ENCODE measurements around the gene OGDH.

OGDH gene

DNA sequence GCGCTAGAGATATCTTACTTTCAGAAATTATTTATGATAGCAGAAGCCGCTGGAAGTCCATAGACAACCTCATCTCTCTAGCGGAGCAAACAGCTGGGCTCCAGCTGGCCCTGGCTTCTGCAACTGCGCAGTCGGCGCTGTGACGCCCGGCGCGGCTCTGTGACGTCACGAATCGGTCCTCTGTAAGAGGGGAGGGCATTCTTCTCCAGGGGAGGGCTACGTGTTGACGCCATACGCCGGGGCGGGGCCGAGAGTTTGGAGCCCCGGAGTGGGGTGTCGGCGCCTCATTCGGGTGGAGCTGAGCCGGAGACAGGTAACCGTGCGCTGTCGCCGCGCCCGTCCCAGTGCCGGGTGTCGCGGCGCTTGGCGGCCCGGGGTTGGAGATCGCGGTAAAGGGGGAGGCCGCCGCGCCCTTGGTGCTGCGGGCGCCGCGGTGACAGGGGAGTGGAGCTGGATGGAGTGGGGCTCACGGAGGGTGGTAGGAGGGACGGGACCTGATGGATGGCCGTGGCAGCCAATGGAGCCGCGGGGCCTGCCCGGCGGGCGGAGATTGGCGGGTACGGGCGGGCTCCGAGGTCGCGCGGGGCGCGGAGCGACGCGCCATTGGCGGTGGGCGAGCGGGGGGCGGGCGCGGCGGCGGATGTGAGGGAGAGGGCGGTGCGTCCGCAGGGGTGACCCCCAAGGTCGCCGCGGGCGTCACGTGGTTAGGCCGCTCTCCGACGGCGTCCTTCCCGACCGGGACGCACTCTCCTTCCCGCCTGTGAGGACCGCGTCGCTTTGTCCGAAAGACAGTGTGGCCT lies at the start of gene OGDH:
OGDH (plus strand) TSS at position 287 of the 800 bp plus-strand sequence. CDS start 17,717 bp downstream, outside the sequence.
- Histone ChIP-seq H3K4me3 (ENCODE audit: low read length) (peak within 1 kb of the TSS; percentile 73), H3F3A (ENCODE audit: insufficient read depth, low read length) (peaks cover 18% of the 10 kb centered on the region), H3K79me2 (ENCODE audit: low read length) (peaks cover 47% of the 10 kb centered on the region), H3K4me2 (ENCODE audit: low read depth, low read length) (peak within 1 kb of the TSS; percentile 79), H3K9me3 (replicated peaks; ENCODE audit: insufficient read depth, low read length) (no peaks in the 10 kb centered on the region), H4K20me1 (ENCODE audit: insufficient read depth, low read length) (peaks cover 3% of the 10 kb centered on the region; the same call in 1 of the 2 replicates), H2AFZ (ENCODE audit: low read length) (peak within 1 kb of the TSS; percentile 75), H3K9me2 (replicated peaks; ENCODE audit: insufficient read depth, low read length) (no peaks in the 10 kb centered on the region), H3K9ac (ENCODE audit: low read length) (peak within 1 kb of the TSS; percentile 96), H3K27ac (ENCODE audit: low read length) (peak within 1 kb of the TSS; percentile 96), H3K4me1 (ENCODE audit: low read length) (no peaks in the 10 kb centered on the region), H3K36me3 (replicated peaks; ENCODE audit: insufficient read depth, low read length) (no peaks in the 10 kb centered on the region), H3K27me3 (replicated peaks; ENCODE audit: insufficient read depth, low read length) (no peaks in the 10 kb centered on the region)
- TF ChIP-seq EZH2phosphoT487 (IDR thresholded peaks at IDR 0.05; ENCODE audit: low read length) = no peak
- no peak for TF ChIP-seq EZH2 (optimal IDR thresholded peaks at IDR 0.05; ENCODE audit: low read depth, low read length)
- TF ChIP-seq, protein P1, sequence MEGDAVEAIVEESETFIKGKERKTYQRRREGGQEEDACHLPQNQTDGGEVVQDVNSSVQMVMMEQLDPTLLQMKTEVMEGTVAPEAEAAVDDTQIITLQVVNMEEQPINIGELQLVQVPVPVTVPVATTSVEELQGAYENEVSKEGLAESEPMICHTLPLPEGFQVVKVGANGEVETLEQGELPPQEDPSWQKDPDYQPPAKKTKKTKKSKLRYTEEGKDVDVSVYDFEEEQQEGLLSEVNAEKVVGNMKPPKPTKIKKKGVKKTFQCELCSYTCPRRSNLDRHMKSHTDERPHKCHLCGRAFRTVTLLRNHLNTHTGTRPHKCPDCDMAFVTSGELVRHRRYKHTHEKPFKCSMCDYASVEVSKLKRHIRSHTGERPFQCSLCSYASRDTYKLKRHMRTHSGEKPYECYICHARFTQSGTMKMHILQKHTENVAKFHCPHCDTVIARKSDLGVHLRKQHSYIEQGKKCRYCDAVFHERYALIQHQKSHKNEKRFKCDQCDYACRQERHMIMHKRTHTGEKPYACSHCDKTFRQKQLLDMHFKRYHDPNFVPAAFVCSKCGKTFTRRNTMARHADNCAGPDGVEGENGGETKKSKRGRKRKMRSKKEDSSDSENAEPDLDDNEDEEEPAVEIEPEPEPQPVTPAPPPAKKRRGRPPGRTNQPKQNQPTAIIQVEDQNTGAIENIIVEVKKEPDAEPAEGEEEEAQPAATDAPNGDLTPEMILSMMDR (IDR thresholded peaks at IDR 0.05; ENCODE audit: low read length) = no peak
- DNase-seq = peak; percentile 99

DNA sequence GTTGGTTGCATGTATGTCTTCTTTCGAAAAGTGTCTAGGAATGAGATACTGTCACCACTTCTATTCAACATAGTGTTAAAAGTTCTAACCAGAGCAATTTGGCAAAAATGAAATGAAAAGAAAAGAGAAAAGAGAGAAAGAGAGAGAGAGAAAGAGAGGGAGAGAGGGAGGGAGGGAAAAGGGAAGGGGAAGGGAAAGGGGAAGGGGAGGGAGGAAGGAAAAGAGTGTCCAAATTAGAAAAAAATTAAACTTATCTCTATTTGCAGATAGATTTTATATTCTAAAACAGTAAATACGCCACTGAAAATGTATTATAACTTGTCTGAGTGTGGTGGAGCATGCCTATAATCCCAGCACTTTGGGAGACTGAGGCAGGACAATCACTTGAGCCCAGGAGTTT lies 48.9 kb upstream of the OGDH start:
- Histone ChIP-seq H3K79me2 (ENCODE audit: low read length) (no peaks in the 10 kb centered on the region), H3K9me3 (replicated peaks; ENCODE audit: insufficient read depth, low read length) (no peaks in the 10 kb centered on the region), H3K4me1 (ENCODE audit: low read length) (no peaks in the 10 kb centered on the region), H3K9ac (ENCODE audit: low read length) (no peak overlapping the region), H3K27ac (ENCODE audit: low read length) (no peak overlapping the region), H3K4me2 (ENCODE audit: low read depth, low read length) (no peak overlapping the region), H3K27me3 (replicated peaks; ENCODE audit: insufficient read depth, low read length) (no peaks in the 10 kb centered on the region), H3K9me2 (replicated peaks; ENCODE audit: insufficient read depth, low read length) (no peaks in the 10 kb centered on the region), H4K20me1 (ENCODE audit: insufficient read depth, low read length) (no peaks in the 10 kb centered on the region), H3K4me3 (ENCODE audit: low read length) (no peak overlapping the region), H3K36me3 (replicated peaks; ENCODE audit: insufficient read depth, low read length) (no peaks in the 10 kb centered on the region), H3F3A (ENCODE audit: insufficient read depth, low read length) (no peaks in the 10 kb centered on the region), H2AFZ (ENCODE audit: low read length) (no peak overlapping the region)
- TF ChIP-seq, protein P1 (IDR thresholded peaks at IDR 0.05; ENCODE audit: low read length) = no peak
- no peak for TF ChIP-seq EZH2 (optimal IDR thresholded peaks at IDR 0.05; ENCODE audit: low read depth, low read length)
- no peak for DNase-seq

DNA sequence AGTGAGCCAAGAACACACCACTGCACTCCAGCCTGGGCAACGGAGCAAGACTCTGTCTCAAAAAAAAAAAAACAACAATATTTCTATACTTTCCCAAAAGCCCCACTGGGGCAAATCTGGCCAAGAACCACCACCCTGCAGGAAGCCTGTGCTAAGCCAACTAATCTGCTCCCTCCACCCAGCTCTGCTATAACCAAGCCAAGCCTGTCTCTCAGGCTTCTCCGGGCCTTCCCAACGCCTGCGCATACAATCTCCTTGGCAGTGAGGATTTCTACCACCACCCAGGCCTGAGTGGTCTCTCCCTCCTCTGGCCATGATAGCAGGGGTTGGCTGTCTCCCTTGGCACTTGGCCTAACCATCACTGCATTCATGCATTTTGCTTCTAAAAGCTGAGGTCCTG lies 46.9 kb upstream of the OGDH start:
- DNase-seq = no peak
- H3K27ac ChIP-seq (ENCODE audit: low read length) = no peak overlapping the region
- no peaks in the 10 kb centered on the region for H3K36me3 ChIP-seq (replicated peaks; ENCODE audit: insufficient read depth, low read length)
- TF ChIP-seq EZH2phosphoT487 (IDR thresholded peaks at IDR 0.05; ENCODE audit: low read length) = no peak
- TF ChIP-seq, protein P1 (IDR thresholded peaks at IDR 0.05; ENCODE audit: low read length) = no peak
- TF ChIP-seq EZH2 (optimal IDR thresholded peaks at IDR 0.05; ENCODE audit: low read depth, low read length) = no peak
- no peak overlapping the region for H2AFZ ChIP-seq (ENCODE audit: low read length)
- no peaks in the 10 kb centered on the region for H4K20me1 ChIP-seq (ENCODE audit: insufficient read depth, low read length)
- H3K9me3 ChIP-seq (replicated peaks; ENCODE audit: insufficient read depth, low read length) = no peaks in the 10 kb centered on the region
- H3K27me3 ChIP-seq (replicated peaks; ENCODE audit: insufficient read depth, low read length) = no peaks in the 10 kb centered on the region
- no peaks in the 10 kb centered on the region for H3K4me1 ChIP-seq (ENCODE audit: low read length)
- no peak overlapping the region for H3K4me2 ChIP-seq (ENCODE audit: low read depth, low read length)
- no peaks in the 10 kb centered on the region for H3K79me2 ChIP-seq (ENCODE audit: low read length)
- H3K9me2 ChIP-seq (replicated peaks; ENCODE audit: insufficient read depth, low read length) = no peaks in the 10 kb centered on the region
- H3K9ac ChIP-seq (ENCODE audit: low read length) = no peak overlapping the region
- H3F3A ChIP-seq (ENCODE audit: insufficient read depth, low read length) = no peaks in the 10 kb centered on the region
- no peak overlapping the region for H3K4me3 ChIP-seq (ENCODE audit: low read length)
